H9 (cell line): ENCODE results near the gene C1QB. TPM values are rescaled to one million over a fixed set of nuclear protein-coding genes. Genes with fewer than 3 reads are reported as not detected.

ENCODE experiments used
- DNase-seq: peaks from one replicate; pipeline ENCODE4 v3.0.0-alpha.2; 2017
- H2AFZ ChIP-seq: one replicate; pipeline ENCODE4 v1.6.1; 2013; ENCODE audit warnings: mild to moderate bottlenecking, low read length, control low read depth, moderate library complexity
- H2AK5ac ChIP-seq: 2 replicates; pipeline ENCODE4 v1.6.1; 2013; ENCODE audit warnings: low read length, control low read depth, mixed read lengths; ENCODE audit not compliant: insufficient read length
- H2BK120ac ChIP-seq: one replicate; pipeline ENCODE4 v1.6.1; 2013; ENCODE audit warnings: low read depth, mild to moderate bottlenecking, low read length, control low read depth, inconsistent platforms; ENCODE audit not compliant: poor library complexity, severe bottlenecking
- H2BK12ac ChIP-seq: 2 replicates; pipeline ENCODE4 v1.6.1; 2013; ENCODE audit warnings: low read length, control low read depth, mixed read lengths, low read depth; ENCODE audit not compliant: insufficient read length
- H2BK15ac ChIP-seq: 2 replicates; pipeline ENCODE4 v1.6.1; 2013; ENCODE audit warnings: low read depth, low read length, control low read depth
- H2BK20ac ChIP-seq: one replicate; pipeline ENCODE4 v1.6.1; 2013; ENCODE audit warnings: low read depth, mild to moderate bottlenecking, low read length, control low read depth, inconsistent platforms; ENCODE audit not compliant: poor library complexity, severe bottlenecking
- H2BK5ac ChIP-seq: 2 replicates; pipeline ENCODE4 v1.6.1; 2013; ENCODE audit warnings: low read length, control low read depth, mixed read lengths; ENCODE audit not compliant: insufficient read length
- H3K14ac ChIP-seq: 2 replicates; pipeline ENCODE4 v1.6.1; 2013; ENCODE audit warnings: low read length, control low read depth; ENCODE audit not compliant: insufficient read depth
- H3K18ac ChIP-seq: 2 replicates; pipeline ENCODE4 v1.6.1; 2013; ENCODE audit warnings: low read depth, mild to moderate bottlenecking, mixed read lengths, low read length, control low read depth; ENCODE audit not compliant: insufficient read length
- H3K23ac ChIP-seq: 2 replicates; pipeline ENCODE4 v1.6.1; 2013; ENCODE audit warnings: low read length, control low read depth, mixed read lengths, low read depth; ENCODE audit not compliant: insufficient read length
- H3K23me2 ChIP-seq: 2 replicates; pipeline ENCODE4 v1.6.1; 2013; ENCODE audit warnings: low read depth, mild to moderate bottlenecking, mixed read lengths, low read length, control low read depth; ENCODE audit not compliant: insufficient read length, poor library complexity, severe bottlenecking
- H3K27ac ChIP-seq: 2 replicates; pipeline ENCODE4 v1.5.1; 2013; ENCODE audit warnings: low read length, control low read depth, mixed read lengths, low read depth; ENCODE audit not compliant: insufficient read length
- H3K27me3 ChIP-seq: 2 replicates; pipeline ENCODE4 v1.6.1; 2013; ENCODE audit warnings: low read length, control low read depth, inconsistent platforms; ENCODE audit not compliant: insufficient read depth
- H3K4ac ChIP-seq: 2 replicates; pipeline ENCODE4 v1.6.1; 2013; ENCODE audit warnings: low read depth, mild to moderate bottlenecking, control low read depth, inconsistent platforms, low read length, moderate library complexity
- H3K4me1 ChIP-seq: 2 replicates; pipeline ENCODE4 v1.6.1; 2013; ENCODE audit warnings: low read length, control low read depth, inconsistent platforms; ENCODE audit not compliant: insufficient read depth
- H3K4me2 ChIP-seq: 2 replicates; pipeline ENCODE4 v1.6.1; 2013; ENCODE audit warnings: low read length, control low read depth, mixed read lengths; ENCODE audit not compliant: insufficient read length, insufficient read depth
- H3K56ac ChIP-seq: 2 replicates; pipeline ENCODE4 v1.6.1; 2013; ENCODE audit warnings: low read depth, mild to moderate bottlenecking, mixed read lengths, low read length, control low read depth; ENCODE audit not compliant: insufficient read length
- H3K79me1 ChIP-seq: 2 replicates; pipeline ENCODE4 v1.6.1; 2013; ENCODE audit warnings: low read depth, mild to moderate bottlenecking, moderate library complexity, low read length, control low read depth, inconsistent platforms; ENCODE audit not compliant: insufficient read depth, poor library complexity, severe bottlenecking
- H3K79me2 ChIP-seq: 2 replicates; pipeline ENCODE4 v1.6.1; 2013; ENCODE audit warnings: low read length, control low read depth, inconsistent platforms; ENCODE audit not compliant: insufficient read depth
- H3K9ac ChIP-seq: 2 replicates; pipeline ENCODE4 v1.6.1; 2013; ENCODE audit warnings: low read length, control low read depth, mixed read lengths; ENCODE audit not compliant: insufficient read length; ENCODE audit errors: extremely low read depth
- H3K9me3 ChIP-seq: one replicate; pipeline ENCODE4 v1.6.1; 2013; ENCODE audit warnings: low read depth, low read length, inconsistent platforms; ENCODE audit not compliant: control insufficient read depth
- H3T11ph ChIP-seq: one replicate; pipeline ENCODE4 v1.6.1; 2013; ENCODE audit warnings: mild to moderate bottlenecking, low read length, control low read depth, inconsistent platforms
- H4K20me1 ChIP-seq: one replicate; pipeline ENCODE4 v1.6.1; 2013; ENCODE audit not compliant: control insufficient read depth, insufficient read length, insufficient read depth
- H4K5ac ChIP-seq: 2 replicates; pipeline ENCODE4 v1.6.1; 2013; ENCODE audit warnings: low read depth, mild to moderate bottlenecking, mixed read lengths, low read length, control low read depth; ENCODE audit not compliant: insufficient read length
- H4K8ac ChIP-seq: replicated peaks from 2 replicates; pipeline ENCODE4 v1.6.1; 2013; ENCODE audit warnings: low read length, control low read depth, mixed read lengths, low read depth; ENCODE audit not compliant: insufficient read length
- H4K91ac ChIP-seq: 2 replicates; pipeline ENCODE4 v1.6.1; 2013; ENCODE audit warnings: low read depth, mild to moderate bottlenecking, moderate library complexity, mixed read lengths, low read length, control low read depth; ENCODE audit not compliant: insufficient read length
- H3K27ac Mint-ChIP-seq, 3 experiments: 2 replicates in 2 of 3; 3 replicates in 1 of 3; pipeline ENCODE4 v1.8.0; 2020 to 2021; ENCODE audit warnings: mixed read lengths in 3 of 3, mild to moderate bottlenecking in 1 of 3, moderate library complexity in 1 of 3
- H3K27me3 Mint-ChIP-seq: 2 replicates; pipeline ENCODE4 v1.8.0; 2021; ENCODE audit warnings: low read depth, mild to moderate bottlenecking, moderate library complexity, mixed read lengths
- H3K36me3 Mint-ChIP-seq, 3 experiments: 2 replicates in 2 of 3; 3 replicates in 1 of 3; pipeline ENCODE4 v1.8.0; 2020 to 2021; ENCODE audit warnings: low read depth in 3 of 3, mixed read lengths in 3 of 3; ENCODE audit not compliant: insufficient read depth in 1 of 3
- H3K4me1 Mint-ChIP-seq, 2 experiments: 2 replicates each; pipeline ENCODE4 v1.8.0; 2020; ENCODE audit warnings: mixed read lengths in 2 of 2
- H3K4me3 Mint-ChIP-seq, 2 experiments: 2 replicates in 1 of 2; 3 replicates in 1 of 2; pipeline ENCODE4 v1.8.0; 2020 to 2021; ENCODE audit warnings: mild to moderate bottlenecking in 2 of 2, mixed read lengths in 2 of 2, moderate library complexity in 1 of 2
- H3K9me3 Mint-ChIP-seq, 2 experiments: 2 replicates in 1 of 2; 3 replicates in 1 of 2; pipeline ENCODE4 v1.8.0; 2020; ENCODE audit warnings: mild to moderate bottlenecking in 2 of 2, mixed read lengths in 2 of 2, moderate library complexity in 1 of 2
- WGBS: extraction: QIAGEN DNeasy Blood & Tissue Kit; methylation state at CpG from one replicate; pipeline ENCODE4 v1.1.7; 2013; ENCODE audit warnings: missing lambda C conversion rate, low lambda C conversion rate, mixed read lengths; ENCODE audit not compliant: insufficient read length; ENCODE audit errors: extremely low coverage; 5-methylcytosine and 5-hydroxymethylcytosine counted together
- total RNA-seq: library from RNA; stranded (reverse); gene quantifications from 2 replicates; pipeline ENCODE4 v1.2.1, GENCODE V29; 2021
- TF ChIP-seq, protein P1 (sequence below): fragments of 200-600 bp; sonication (generic); conservative IDR thresholded peaks from 3 replicates; pipeline ENCODE4 v1.8.0; 2021; ENCODE audit warnings: antibody characterized with exemption, mild to moderate bottlenecking

C1QB gene
- total RNA-seq, 1 experiment from 2014 or later, result not detected

DNA sequence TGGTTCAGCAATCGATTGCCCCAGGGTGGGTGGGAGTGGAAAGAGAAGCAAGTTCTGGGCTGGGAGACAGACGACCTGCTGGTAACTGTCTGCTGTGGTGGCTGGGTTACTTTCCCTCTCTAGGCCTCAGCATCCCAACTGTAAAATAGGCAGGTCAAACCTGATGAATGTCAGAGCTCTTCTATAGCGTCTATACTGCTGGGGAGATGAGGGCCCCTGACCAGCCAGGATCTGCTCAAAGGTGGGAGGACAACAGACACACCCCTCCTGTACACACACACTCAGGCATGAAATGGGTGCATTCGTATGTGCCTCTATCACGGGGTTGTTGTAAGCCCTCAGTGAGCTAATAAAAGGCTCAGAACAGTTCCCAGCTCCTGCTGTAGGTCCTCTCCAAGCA is 44.9 kb downstream of the C1QB start:
- H3T11ph ChIP-seq, result no peak overlapping the region
- no peaks in the 10 kb centered on the region for H3K23me2 ChIP-seq
- H3K9ac ChIP-seq, result no peak overlapping the region
- no peaks in the 10 kb centered on the region for H3K9me3 ChIP-seq
- no peak overlapping the region for H3K14ac ChIP-seq
- H3K27ac ChIP-seq, result no peak overlapping the region
- no peak for DNase-seq
- no peak overlapping the region for H4K8ac ChIP-seq
- no peak overlapping the region for H2AK5ac ChIP-seq
- H4K5ac ChIP-seq, result no peak overlapping the region
- no peak overlapping the region for H2AFZ ChIP-seq
- no peak overlapping the region for H3K18ac ChIP-seq
- H2BK5ac ChIP-seq, result no peak overlapping the region
- H2BK20ac ChIP-seq, result no peak overlapping the region
- TF ChIP-seq, protein P1, sequence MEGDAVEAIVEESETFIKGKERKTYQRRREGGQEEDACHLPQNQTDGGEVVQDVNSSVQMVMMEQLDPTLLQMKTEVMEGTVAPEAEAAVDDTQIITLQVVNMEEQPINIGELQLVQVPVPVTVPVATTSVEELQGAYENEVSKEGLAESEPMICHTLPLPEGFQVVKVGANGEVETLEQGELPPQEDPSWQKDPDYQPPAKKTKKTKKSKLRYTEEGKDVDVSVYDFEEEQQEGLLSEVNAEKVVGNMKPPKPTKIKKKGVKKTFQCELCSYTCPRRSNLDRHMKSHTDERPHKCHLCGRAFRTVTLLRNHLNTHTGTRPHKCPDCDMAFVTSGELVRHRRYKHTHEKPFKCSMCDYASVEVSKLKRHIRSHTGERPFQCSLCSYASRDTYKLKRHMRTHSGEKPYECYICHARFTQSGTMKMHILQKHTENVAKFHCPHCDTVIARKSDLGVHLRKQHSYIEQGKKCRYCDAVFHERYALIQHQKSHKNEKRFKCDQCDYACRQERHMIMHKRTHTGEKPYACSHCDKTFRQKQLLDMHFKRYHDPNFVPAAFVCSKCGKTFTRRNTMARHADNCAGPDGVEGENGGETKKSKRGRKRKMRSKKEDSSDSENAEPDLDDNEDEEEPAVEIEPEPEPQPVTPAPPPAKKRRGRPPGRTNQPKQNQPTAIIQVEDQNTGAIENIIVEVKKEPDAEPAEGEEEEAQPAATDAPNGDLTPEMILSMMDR, result no peak
- Mint-ChIP-seq H3K4me1 (peaks cover 5 to 8% of the 10 kb centered on the region in 2 experiments; a peak in 3 of 4 replicates), H3K9me3 (no peaks in the 10 kb centered on the region; a peak in 1 of 5 replicates), H3K27ac (no peak overlapping the region; a peak in 1 of 7 replicates), H3K27me3 (no peaks in the 10 kb centered on the region; the same call in 1 of the 2 replicates), H3K4me3 (no peak overlapping the region), H3K36me3 (no peaks in the 10 kb centered on the region)
- H3K4ac ChIP-seq, result no peak overlapping the region
- H3K56ac ChIP-seq, result no peak overlapping the region
- H4K20me1 ChIP-seq, result no peaks in the 10 kb centered on the region
- no peaks in the 10 kb centered on the region; the same call in 1 of the 2 replicates for H3K4me1 ChIP-seq
- no peaks in the 10 kb centered on the region for H3K79me2 ChIP-seq
- H3K79me1 ChIP-seq, result no peaks in the 10 kb centered on the region
- no peak overlapping the region for H3K23ac ChIP-seq
- H3K27me3 ChIP-seq, result no peaks in the 10 kb centered on the region
- H2BK120ac ChIP-seq, result no peak overlapping the region
- no peak overlapping the region for H2BK12ac ChIP-seq
- H3K4me2 ChIP-seq, result no peak overlapping the region
- WGBS, result no CpG with 5 or more reads among the region's 5 CpGs
- no peak overlapping the region for H4K91ac ChIP-seq
- no peak overlapping the region for H2BK15ac ChIP-seq
